Cardiac septum (tissue), 1 donor: ENCODE data around the gene ZNF580. TPM values are rescaled to one million over a fixed set of nuclear protein-coding genes. Genes with fewer than 3 reads are reported as not detected.
A peak's percentile ranks its signal among the peaks of the same experiment; 100 is the strongest.

Source experiments
- DNase-seq: peaks from one replicate; pipeline ENCODE4 v3.0.0-alpha.2; 2020; ENCODE audit warnings: low spot score
- intact Hi-C: fragments of 100-400 bp; cut with DNase I; formaldehyde crosslinking; loops from one replicate; pipeline ENCODE4 v1.14.0; 2022
- long read RNA-seq: library from polyadenylated mRNA; unstranded; transcript quantifications from one replicate; pipeline ENCODE4 v2.0.0, GENCODE V29; 2021
- total RNA-seq: library from RNA; stranded (reverse); fragmentation: NEBNext Ultra II Directional; extraction: Animal tissue kit (Norgen Biotek cat#: 25700); gene quantifications from one replicate; pipeline ENCODE4 v1.2.1, GENCODE V29; 2021
- donor health status: DM: no; HTN: no; CAD: no.

Gene ZNF580
- total RNA-seq, result 29.0 TPM
- long read RNA-seq, transcript ZNF580-201 (2 exons, 1,261 nt), result major isoform, 15 of 19 reads
- long read RNA-seq, partial matches to known transcripts, result 0 of 19 reads
- long read RNA-seq, other reads (novel, unspliced or antisense), result 0 of 19 reads

GRCh38 chr19:55640577-55641425, at the start of gene ZNF580:
Gene ZNF580 (plus strand): TSS chr19:55641002. CDS start chr19:55642509, 1,507 bp downstream.
- intact Hi-C loops, result no loop called here
- DNase-seq, result no peak

DNA sequence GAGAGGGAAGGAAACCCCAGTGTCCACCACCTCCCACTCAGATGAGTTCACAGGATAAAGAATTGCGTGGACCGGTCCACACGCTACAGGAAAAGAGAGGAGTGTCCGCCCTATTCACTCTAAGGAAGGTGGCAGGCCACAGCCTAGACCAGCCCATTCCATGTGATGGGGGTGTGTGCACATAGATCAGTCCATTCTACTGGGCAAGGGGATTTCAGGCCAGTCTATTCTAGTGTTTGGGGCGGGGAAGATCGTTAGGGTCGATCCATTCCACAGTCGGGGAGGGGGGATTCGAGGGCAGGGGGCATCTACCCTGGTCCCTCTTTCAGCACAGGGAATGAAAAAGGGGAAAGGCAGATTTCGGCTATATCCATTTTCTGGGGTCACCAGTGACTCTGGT, 49.2 kb upstream of the ZNF580 start:
- intact Hi-C loops, result no loop called here
- DNase-seq, result no peak

- DNase-seq, result no peak
- intact Hi-C loops, result no loop called here
Observed at GRCh38 chr19:55592391-55593090, 48.3 kb upstream of the ZNF580 start.

GRCh38 chr19:55593096-55593772, 47.6 kb upstream of the ZNF580 start:
- intact Hi-C loops, result no loop called here
- DNase-seq, result no peak

GRCh38 chr19:55594996-55595545, 45.7 kb upstream of the ZNF580 start:
- intact Hi-C loops, result no loop called here
- DNase-seq, result no peak

GRCh38 chr19:55596304-55596703, 44.5 kb upstream of the ZNF580 start:
- DNase-seq, result no peak
- intact Hi-C loops, result no loop called here

DNA sequence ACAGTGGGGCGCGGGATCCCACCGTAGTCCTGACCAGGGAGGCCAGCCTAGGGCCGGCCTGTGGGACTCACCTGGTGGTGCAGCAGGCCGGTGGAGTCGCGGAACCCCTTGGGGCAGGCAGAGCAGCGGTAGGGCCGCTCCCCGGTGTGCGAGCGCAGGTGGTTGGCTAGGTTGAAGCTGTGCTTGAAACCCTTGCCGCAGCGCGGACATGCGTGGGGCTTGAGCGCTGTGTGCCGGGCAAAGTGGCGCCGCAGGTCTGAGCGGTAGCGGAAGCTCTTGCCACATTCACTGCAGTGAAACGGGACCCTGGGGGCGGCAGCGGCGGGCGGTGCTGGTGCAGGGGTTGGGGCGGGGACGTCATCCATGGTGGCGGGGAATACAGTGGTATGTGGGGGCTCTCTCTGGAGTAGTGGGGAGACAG, 43.3 kb upstream of the ZNF580 start:
- intact Hi-C loops, result no loop called here
- DNase-seq, result no peak

DNA sequence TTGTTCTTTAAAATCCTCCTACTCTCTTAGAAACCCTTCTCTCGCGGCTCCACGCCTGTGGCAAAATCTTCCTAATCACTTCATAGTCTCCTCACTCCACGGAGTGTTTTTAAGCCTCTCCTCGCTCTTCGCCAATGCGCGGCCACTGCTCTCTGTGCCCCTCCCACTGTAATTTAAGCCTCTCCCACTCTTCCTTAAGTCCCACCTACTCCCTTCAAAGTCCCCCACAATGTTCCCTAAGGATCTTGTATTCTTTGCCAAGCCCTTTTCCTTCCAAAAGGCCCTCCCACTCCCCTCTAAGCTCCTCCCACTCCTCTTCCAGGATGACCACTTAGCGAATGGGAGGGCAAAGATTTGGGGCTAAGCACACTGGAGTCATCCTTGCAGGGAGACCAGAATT, 42.8 kb upstream of the ZNF580 start:
- no peak for DNase-seq
- intact Hi-C loops, result loop anchor here (2.0 kb wide), 1 partner anchor 81 kb away; no protein-coding TSS in a partner anchor

DNA sequence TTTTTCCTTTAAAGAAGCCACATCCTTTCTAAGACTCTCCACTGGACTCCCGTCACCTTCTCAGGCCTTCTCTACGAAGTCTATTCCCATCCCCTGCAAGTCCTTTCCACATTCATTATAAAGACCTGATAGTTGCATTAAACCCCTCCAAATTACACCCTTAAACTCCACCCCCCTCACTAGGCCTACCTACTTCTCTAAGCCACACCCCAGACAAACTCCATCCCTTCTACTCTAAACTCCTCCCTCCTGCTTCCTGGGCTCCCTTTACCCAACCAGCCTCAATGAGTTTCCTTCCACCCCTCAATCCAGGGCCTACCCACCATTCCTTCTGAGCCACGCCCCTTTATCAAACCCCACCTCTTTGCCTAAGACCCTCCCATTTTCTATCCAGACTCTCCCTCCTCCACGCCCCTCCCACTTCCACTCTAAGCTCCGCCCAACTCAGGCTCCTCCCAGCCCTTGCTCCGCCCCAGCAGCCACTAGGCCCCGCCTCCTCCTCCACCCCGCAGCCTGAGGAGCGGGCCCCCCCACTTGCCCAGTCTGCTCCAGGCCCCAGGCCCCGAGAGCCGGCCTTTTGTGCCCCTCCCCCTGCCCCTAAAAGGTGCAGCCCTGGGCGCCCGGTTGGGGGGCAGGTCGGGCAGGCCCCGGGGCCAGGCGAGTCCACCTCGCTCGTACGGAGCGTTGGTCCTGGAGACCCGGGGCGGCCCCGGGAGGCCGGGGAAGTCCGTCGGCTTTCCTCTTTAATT, 41.9 kb upstream of the ZNF580 start:
- intact Hi-C loops, result loop anchor here (2.0 kb wide), 1 partner anchor 82 kb away; no protein-coding TSS in a partner anchor
- DNase-seq, result peak; percentile 96

DNA sequence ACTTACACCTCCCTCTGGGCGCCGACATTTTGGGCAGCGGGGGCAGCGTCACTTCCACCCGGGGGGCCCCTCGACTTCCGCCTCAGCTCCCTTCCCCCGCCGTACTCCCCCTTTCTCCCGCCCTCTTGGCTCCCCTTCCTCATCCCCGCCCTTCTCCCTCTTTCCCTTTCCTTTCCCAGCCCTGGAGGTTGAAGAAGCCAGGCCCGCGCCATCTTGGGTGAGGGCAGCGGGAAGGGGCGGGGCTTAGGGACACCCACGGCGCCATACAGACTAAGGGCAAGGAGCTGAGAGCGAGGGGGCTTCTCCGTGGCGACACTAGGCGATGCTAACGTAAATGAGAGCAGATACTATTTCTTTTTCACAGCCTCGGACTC, 41.3 kb upstream of the ZNF580 start, which contains the start of gene FIZ1:
TSS of gene FIZ1 (minus strand) at position 50 of the 374 bp plus-strand sequence. CDS start 1,652 bp downstream, outside the sequence.
- peak; percentile 99 for DNase-seq
- intact Hi-C loops, result loop anchor here (2.0 kb wide), 1 partner anchor 83 kb away; no protein-coding TSS in a partner anchor

DNA sequence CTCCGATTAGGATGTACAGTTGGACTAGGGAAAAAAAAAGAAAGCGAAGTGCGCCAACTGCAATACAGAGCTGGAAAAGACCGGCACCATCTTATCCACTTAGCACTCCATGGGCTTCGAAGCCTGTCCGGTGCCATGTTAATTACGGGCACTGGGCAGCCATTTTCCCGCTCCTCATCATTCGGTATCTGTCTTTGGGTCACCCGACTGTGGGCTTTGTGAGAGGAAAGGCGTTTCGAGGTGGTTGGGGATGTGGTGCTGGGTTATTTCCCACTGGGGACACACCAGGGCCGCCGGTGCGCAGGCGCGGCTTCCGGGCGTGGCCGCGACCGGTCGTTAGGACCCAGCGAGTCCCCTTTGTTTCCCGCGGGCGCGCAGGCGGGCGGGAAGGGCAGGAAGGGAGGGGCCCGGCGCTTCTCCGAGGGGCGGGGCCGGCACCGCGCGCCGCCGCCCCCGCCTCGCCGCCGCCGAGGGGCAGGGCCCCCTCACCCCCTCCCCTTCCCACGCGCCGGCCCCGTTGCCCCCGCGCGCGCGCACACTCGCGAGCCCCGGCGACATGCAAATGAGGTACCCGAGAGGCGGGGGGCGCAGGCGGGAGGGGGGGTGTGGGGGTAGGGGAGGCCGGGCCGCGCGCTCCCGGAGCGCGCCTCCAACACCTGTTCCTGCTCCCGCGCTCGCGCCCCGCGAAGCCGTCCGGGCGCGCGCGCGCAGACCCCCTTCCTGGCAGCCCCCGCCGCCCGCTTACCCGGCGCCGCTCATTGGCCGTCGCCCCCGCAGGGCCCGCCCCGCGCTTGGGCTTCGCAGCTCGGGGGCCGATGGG, 40.8 kb upstream of the ZNF580 start, which contains the start of gene ZNF524:
TSS of gene ZNF524 (plus strand) at position 447 of the 820 bp plus-strand sequence. CDS start 1,825 bp downstream, outside the sequence.
- peak; percentile 95 for DNase-seq
- intact Hi-C loops, result loop anchor here (2.0 kb wide), 2 partner anchors 83 to 123 kb away; partner anchors contain the start of gene ZNF628

DNA sequence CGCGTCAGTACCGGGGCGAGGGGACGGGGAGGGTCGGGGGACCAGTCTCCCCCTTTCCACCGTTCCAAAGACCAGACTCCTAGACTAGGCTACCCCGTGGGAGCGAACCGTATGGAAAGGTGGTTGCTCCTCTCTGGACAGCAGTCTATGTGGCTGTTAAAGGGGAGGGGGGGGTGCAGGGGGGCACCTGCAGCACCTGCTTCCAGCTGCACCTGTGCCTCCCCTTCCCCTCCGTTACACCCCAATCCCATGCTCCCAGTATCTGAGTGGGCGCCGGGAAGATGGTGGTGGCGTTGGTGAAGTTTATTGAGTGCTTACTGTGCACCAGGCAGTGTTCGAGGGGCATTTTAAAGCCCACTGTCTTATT, 40.2 kb upstream of the ZNF580 start:
- intact Hi-C loops, result loop anchor here (2.0 kb wide), 1 partner anchor 124 kb away; the partner anchor contains the start of gene ZNF628
- DNase-seq, result no peak

- DNase-seq, result no peak
- intact Hi-C loops, result loop anchor here (2.0 kb wide), 1 partner anchor 124 kb away; the partner anchor contains the start of gene ZNF628
Observed at GRCh38 chr19:55601084-55601483, 39.7 kb upstream of the ZNF580 start.

GRCh38 chr19:55602104-55603001, 38.4 kb upstream of the ZNF580 start:
- intact Hi-C loops, result no loop called here
- DNase-seq, result no peak

DNA sequence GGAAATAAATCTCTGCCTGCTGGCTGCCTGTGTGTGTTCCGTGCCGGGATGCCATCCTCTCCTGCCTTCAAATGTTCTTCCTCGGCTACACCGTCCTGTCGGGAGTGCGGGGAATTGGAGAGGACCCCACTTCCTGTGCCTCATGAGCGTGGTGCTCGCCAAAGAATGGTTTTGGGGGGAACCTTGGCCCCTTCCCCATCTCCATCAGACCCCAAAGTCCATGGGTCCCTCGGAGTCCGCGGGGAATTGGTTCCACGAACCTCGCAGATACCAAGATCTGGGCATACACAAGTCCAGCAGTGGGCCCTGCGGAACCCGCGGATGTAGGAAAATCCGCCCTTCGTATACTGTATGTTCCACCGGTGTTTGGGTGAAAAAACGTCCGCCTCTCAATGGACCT, 37.7 kb upstream of the ZNF580 start:
- intact Hi-C loops, result no loop called here
- DNase-seq, result no peak

- DNase-seq, result no peak
- intact Hi-C loops, result no loop called here
Observed at GRCh38 chr19:55603581-55604292, 37.1 kb upstream of the ZNF580 start.
